HUES6 (cell line): ENCODE measurements around the gene HDGFL2.

Experiments used
- H3K27ac ChIP-seq: 2 replicates; pipeline ENCODE4 v1.7.0; 2013; ENCODE audit warnings: low read depth, mild to moderate bottlenecking, low read length, inconsistent platforms
- H3K27me3 ChIP-seq: 2 replicates; pipeline ENCODE4 v1.6.1; 2013; ENCODE audit warnings: low read length; ENCODE audit not compliant: control insufficient read depth, insufficient read depth
- H3K36me3 ChIP-seq: 2 replicates; pipeline ENCODE4 v1.6.1; 2013; ENCODE audit warnings: low read length; ENCODE audit not compliant: control insufficient read depth, insufficient read depth
- H3K4me1 ChIP-seq: 2 replicates; pipeline ENCODE4 v1.6.1; 2013; ENCODE audit warnings: low read length; ENCODE audit not compliant: control insufficient read depth, insufficient read depth
- H3K4me3 ChIP-seq: 2 replicates; pipeline ENCODE4 v1.5.1; 2013; ENCODE audit warnings: low read depth, low read length
- H3K9ac ChIP-seq: one replicate; pipeline ENCODE4 v1.6.1; 2013; ENCODE audit warnings: mild to moderate bottlenecking, low read length
- H3K9me3 ChIP-seq: 2 replicates; pipeline ENCODE4 v1.6.1; 2013; ENCODE audit warnings: low read depth, low read length; ENCODE audit not compliant: control insufficient read depth, insufficient read depth

Gene HDGFL2

GRCh38 chr19:4446704-4447200 lies 25.3 kb upstream of the HDGFL2 start:
- H3K4me3 ChIP-seq, result no peak overlapping the region
- H3K36me3 ChIP-seq, result peaks cover 79% of the 10 kb centered on the region
- no peaks in the 10 kb centered on the region for H3K27me3 ChIP-seq
- H3K4me1 ChIP-seq, result no peaks in the 10 kb centered on the region
- no peaks in the 10 kb centered on the region for H3K9me3 ChIP-seq
- H3K27ac ChIP-seq, result peak overlapping the region; percentile 16; the same call in 1 of the 2 replicates
- peak overlapping the region; percentile 12 for H3K9ac ChIP-seq

GRCh38 chr19:4447327-4448146 lies 24.6 kb upstream of the HDGFL2 start:
- H3K4me3 ChIP-seq, result no peak overlapping the region
- no peaks in the 10 kb centered on the region for H3K9me3 ChIP-seq
- no peaks in the 10 kb centered on the region for H3K4me1 ChIP-seq
- no peaks in the 10 kb centered on the region for H3K27me3 ChIP-seq
- H3K27ac ChIP-seq, result no peak overlapping the region
- H3K36me3 ChIP-seq, result peaks cover 77% of the 10 kb centered on the region
- no peak overlapping the region for H3K9ac ChIP-seq

- H3K36me3 ChIP-seq, result peaks cover 77% of the 10 kb centered on the region
- no peak overlapping the region for H3K9ac ChIP-seq
- no peaks in the 10 kb centered on the region for H3K4me1 ChIP-seq
- H3K27ac ChIP-seq, result no peak overlapping the region
- H3K9me3 ChIP-seq, result no peaks in the 10 kb centered on the region
- no peak overlapping the region for H3K4me3 ChIP-seq
- H3K27me3 ChIP-seq, result no peaks in the 10 kb centered on the region
Measured at GRCh38 chr19:4448147-4448985, 23.7 kb upstream of the HDGFL2 start.

GRCh38 chr19:4449022-4449638 lies 23.0 kb upstream of the HDGFL2 start:
- no peaks in the 10 kb centered on the region for H3K27me3 ChIP-seq
- no peaks in the 10 kb centered on the region for H3K9me3 ChIP-seq
- H3K4me3 ChIP-seq, result no peak overlapping the region
- H3K27ac ChIP-seq, result no peak overlapping the region
- H3K4me1 ChIP-seq, result no peaks in the 10 kb centered on the region
- H3K9ac ChIP-seq, result no peak overlapping the region
- peaks cover 70% of the 10 kb centered on the region for H3K36me3 ChIP-seq

- no peaks in the 10 kb centered on the region for H3K9me3 ChIP-seq
- no peak overlapping the region for H3K4me3 ChIP-seq
- no peaks in the 10 kb centered on the region for H3K4me1 ChIP-seq
- H3K27me3 ChIP-seq, result no peaks in the 10 kb centered on the region
- H3K9ac ChIP-seq, result no peak overlapping the region
- H3K36me3 ChIP-seq, result peaks cover 65% of the 10 kb centered on the region
- no peak overlapping the region for H3K27ac ChIP-seq
Measured at GRCh38 chr19:4449639-4450028, 22.5 kb upstream of the HDGFL2 start.

GRCh38 chr19:4452230-4452990 lies 19.7 kb upstream of the HDGFL2 start:
- no peak overlapping the region for H3K9ac ChIP-seq

GRCh38 chr19:4453232-4454179 lies 18.6 kb upstream of the HDGFL2 start:
- peaks cover 14% of the 10 kb centered on the region for H3K4me1 ChIP-seq
- no peak overlapping the region for H3K9ac ChIP-seq
- H3K9me3 ChIP-seq, result no peaks in the 10 kb centered on the region
- H3K36me3 ChIP-seq, result peaks cover 30% of the 10 kb centered on the region
- no peaks in the 10 kb centered on the region for H3K27me3 ChIP-seq
- H3K4me3 ChIP-seq, result no peak overlapping the region
- H3K27ac ChIP-seq, result no peak overlapping the region

More at GRCh38 chr19:4452230-4452990, 19.7 kb upstream of the HDGFL2 start:
- no peaks in the 10 kb centered on the region for H3K9me3 ChIP-seq
- peaks cover 40% of the 10 kb centered on the region for H3K36me3 ChIP-seq
- no peak overlapping the region for H3K4me3 ChIP-seq
- H3K27ac ChIP-seq, result no peak overlapping the region
- H3K4me1 ChIP-seq, result peaks cover 14% of the 10 kb centered on the region
- no peaks in the 10 kb centered on the region for H3K27me3 ChIP-seq

- H3K36me3 ChIP-seq, result peaks cover 19% of the 10 kb centered on the region
- H3K9ac ChIP-seq, result no peak overlapping the region
Measured at GRCh38 chr19:4454747-4455718, 17.1 kb upstream of the HDGFL2 start.

More at GRCh38 chr19:4454747-4455718, 17.1 kb upstream of the HDGFL2 start:
- Histone ChIP-seq H3K4me1 (peaks cover 14% of the 10 kb centered on the region), H3K9me3 (no peaks in the 10 kb centered on the region), H3K4me3 (no peak overlapping the region), H3K27me3 (no peaks in the 10 kb centered on the region), H3K27ac (no peak overlapping the region)
